ENCODE results near the gene NDUFS8. TPM values are rescaled to one million over a fixed set of nuclear protein-coding genes. Genes with fewer than 3 reads are reported as not detected.

The NDUFS8 gene
- total RNA-seq, 3 donors from 2014 or later (not counting 1 experiment from before 2014, with no cell fraction given): 84.5 to 95.2 (median 90.7) TPM

GRCh38 chr11:68067991-68068390, 37.5 kb downstream of the NDUFS8 start:
- DNase-seq (no peak), ATAC-seq (no peak)
- no peak overlapping the region for H3K27ac ChIP-seq (ENCODE audit: low read length)
- no peaks in the 10 kb centered on the region for H3K4me1 ChIP-seq (ENCODE audit: control insufficient read depth, insufficient read depth, low read length)
- peaks cover 13% of the 10 kb centered on the region for H3K36me3 ChIP-seq (ENCODE audit: control insufficient read depth, insufficient read depth, low read length)
- Mint-ChIP-seq H3K4me3 (no peak overlapping the region), H3K27ac (no peak overlapping the region), H3K27me3 (ENCODE audit: low read depth in 2 of 2) (no peaks in the 10 kb centered on the region), H3K4me1 (no peaks in the 10 kb centered on the region), H3K9me3 (no peaks in the 10 kb centered on the region), H3K36me3 (peaks cover 11% of the 10 kb centered on the region)
- H3K27me3 ChIP-seq (ENCODE audit: control insufficient read depth, insufficient read depth, low read length): no peaks in the 10 kb centered on the region
- 95% methylated on average over 5 of the region's 5 CpGs for WGBS (ENCODE audit: insufficient coverage)
- no peak overlapping the region for H3K4me3 ChIP-seq (ENCODE audit: low read length)
- TF ChIP-seq CTCF (IDR thresholded peaks at IDR 0.05): no peak
- H3K9me3 ChIP-seq (ENCODE audit: control insufficient read depth, insufficient read depth, low read length): no peaks in the 10 kb centered on the region
- intact Hi-C loops (cut with micrococcal nuclease): no loop called here

- Histone ChIP-seq H3K27me3 (ENCODE audit: control insufficient read depth, insufficient read depth, low read length) (no peaks in the 10 kb centered on the region), H3K27ac (ENCODE audit: low read length) (no peak overlapping the region), H3K9me3 (ENCODE audit: control insufficient read depth, insufficient read depth, low read length) (no peaks in the 10 kb centered on the region), H3K36me3 (ENCODE audit: control insufficient read depth, insufficient read depth, low read length) (peaks cover 9% of the 10 kb centered on the region), H3K4me3 (ENCODE audit: low read length) (no peak overlapping the region), H3K4me1 (ENCODE audit: control insufficient read depth, insufficient read depth, low read length) (no peaks in the 10 kb centered on the region)
- H3K9me3 Mint-ChIP-seq: no peaks in the 10 kb centered on the region
- TF ChIP-seq CTCF (IDR thresholded peaks at IDR 0.05): no peak
- no peaks in the 10 kb centered on the region for H3K27me3 Mint-ChIP-seq (ENCODE audit: low read depth in 2 of 2)
- intact Hi-C loops (cut with micrococcal nuclease): no loop called here
- ATAC-seq: no peak
- H3K27ac Mint-ChIP-seq: no peak overlapping the region
- 63% methylated on average over 3 of the region's 3 CpGs for WGBS (ENCODE audit: insufficient coverage)
- no peak overlapping the region for H3K4me3 Mint-ChIP-seq
- no peaks in the 10 kb centered on the region for H3K4me1 Mint-ChIP-seq
- DNase-seq: no peak
- H3K36me3 Mint-ChIP-seq: peaks cover 11% of the 10 kb centered on the region
Measured at GRCh38 chr11:68071281-68072048, 41.0 kb downstream of the NDUFS8 start.

- no peak for TF ChIP-seq CTCF (IDR thresholded peaks at IDR 0.05)
- WGBS (ENCODE audit: insufficient coverage): 93% methylated on average over 8 of the region's 10 CpGs
- Histone ChIP-seq H3K4me3 (ENCODE audit: low read length) (no peak overlapping the region), H3K4me1 (ENCODE audit: control insufficient read depth, insufficient read depth, low read length) (peaks cover 4% of the 10 kb centered on the region), H3K36me3 (ENCODE audit: control insufficient read depth, insufficient read depth, low read length) (peaks cover 2% of the 10 kb centered on the region), H3K27ac (ENCODE audit: low read length) (no peak overlapping the region), H3K9me3 (ENCODE audit: control insufficient read depth, insufficient read depth, low read length) (no peaks in the 10 kb centered on the region), H3K27me3 (ENCODE audit: control insufficient read depth, insufficient read depth, low read length) (no peaks in the 10 kb centered on the region)
- no peak for ATAC-seq
- Mint-ChIP-seq H3K36me3 (peaks cover 7% of the 10 kb centered on the region), H3K27ac (no peak overlapping the region), H3K27me3 (ENCODE audit: low read depth in 2 of 2) (no peaks in the 10 kb centered on the region), H3K4me3 (no peak overlapping the region), H3K4me1 (peaks cover 0 to 6% of the 10 kb centered on the region in 2 donors), H3K9me3 (no peaks in the 10 kb centered on the region)
- intact Hi-C loops (cut with micrococcal nuclease): no loop called here
- no peak for DNase-seq
Measured at GRCh38 chr11:68074584-68075352, 44.3 kb downstream of the NDUFS8 start.
